HG02623 (cell line): ENCODE results near the gene SPEN.

Experiments used
- ATAC-seq: cut with Tn5 transposase; IDR thresholded peaks from one replicate; pipeline ENCODE4 v1.9.1; 2021; ENCODE audit warnings: moderate library complexity; ENCODE audit not compliant: unreplicated experiment

SPEN gene

GRCh38 chr1:15957221-15958095, 110.0 kb downstream of the SPEN start:
- ATAC-seq: no peak

DNA sequence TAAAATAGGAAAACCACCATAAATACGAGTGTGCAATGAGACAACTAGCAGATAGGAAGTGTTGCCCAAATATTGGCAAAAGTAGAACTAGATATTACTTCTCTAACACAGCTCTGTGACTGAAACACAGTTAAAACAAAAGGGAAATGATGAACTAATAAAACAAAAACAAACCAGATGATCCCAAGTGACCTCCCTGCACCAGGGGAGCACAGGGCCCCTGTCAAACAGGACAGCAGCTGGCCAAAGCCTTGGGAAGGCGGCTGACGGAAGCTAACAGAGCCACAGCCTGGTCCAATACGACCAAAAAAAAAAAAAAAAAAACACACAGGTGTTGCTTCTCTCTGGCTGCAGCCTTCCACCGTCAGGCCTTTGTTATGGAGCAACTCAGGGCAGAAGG, 110.6 kb downstream of the SPEN start:
- ATAC-seq: no peak

- ATAC-seq: no peak
Measured at GRCh38 chr1:15958793-15959192, 111.3 kb downstream of the SPEN start.

GRCh38 chr1:15959424-15959823, 111.9 kb downstream of the SPEN start:
- ATAC-seq: no peak

- ATAC-seq: no peak
Measured at GRCh38 chr1:15959827-15960446, 112.4 kb downstream of the SPEN start.

- ATAC-seq: no peak
Measured at GRCh38 chr1:15960808-15961207, 113.3 kb downstream of the SPEN start.

GRCh38 chr1:15961492-15961891, 114.0 kb downstream of the SPEN start:
- ATAC-seq: no peak

- ATAC-seq: no peak
Measured at GRCh38 chr1:15962176-15962575, 114.7 kb downstream of the SPEN start.

GRCh38 chr1:15962671-15963362, 115.3 kb downstream of the SPEN start:
- ATAC-seq: no peak

- ATAC-seq: no peak
Measured at GRCh38 chr1:15963363-15963967, 116.0 kb downstream of the SPEN start.

GRCh38 chr1:15963968-15964648, 116.6 kb downstream of the SPEN start:
- ATAC-seq: no peak

DNA sequence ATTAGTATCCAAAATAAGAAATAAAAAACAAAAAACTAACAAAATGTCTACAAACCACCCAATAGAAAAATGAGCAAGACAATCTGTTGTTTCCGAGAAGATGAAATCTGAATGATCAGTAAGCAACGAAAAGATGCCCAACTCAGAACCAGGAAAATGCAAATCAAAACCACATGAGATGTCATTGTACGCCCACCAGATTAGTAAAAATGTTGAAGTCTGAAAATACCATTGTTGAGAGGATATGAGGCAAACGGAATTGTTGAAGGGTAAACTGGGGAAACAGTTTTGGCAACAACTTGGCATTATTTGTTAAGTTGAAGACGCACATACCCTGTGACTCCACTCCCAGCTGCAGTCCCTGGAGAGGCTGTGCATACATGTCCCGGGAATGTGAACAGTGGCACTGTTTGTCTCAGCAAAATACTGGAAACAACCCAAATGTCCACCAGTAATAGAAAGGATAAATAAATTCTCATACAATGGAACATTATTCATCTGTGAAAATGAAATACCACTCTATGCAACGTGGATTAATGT, 117.8 kb downstream of the SPEN start:
- ATAC-seq: no peak

GRCh38 chr1:15966081-15966955, 118.8 kb downstream of the SPEN start:
- ATAC-seq: peak; percentile 71

DNA sequence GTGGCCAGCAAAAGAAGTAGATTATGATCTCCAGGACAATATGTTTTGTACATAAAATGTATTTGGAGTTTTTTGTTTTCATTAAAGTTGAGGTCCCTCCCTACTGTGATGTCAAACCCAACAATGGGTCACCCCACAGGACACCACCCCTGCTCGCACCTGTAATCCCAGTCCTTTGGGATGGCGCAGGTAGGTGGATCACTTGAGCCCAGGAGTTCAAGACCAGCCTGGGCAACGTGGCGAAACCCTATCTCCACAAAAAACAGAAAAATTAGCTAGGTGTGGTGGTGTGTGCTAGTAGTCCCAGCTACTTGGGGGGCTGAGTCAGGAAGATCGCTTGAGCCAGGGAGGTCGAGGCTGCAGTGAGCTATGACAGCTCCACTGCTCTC, 119.4 kb downstream of the SPEN start:
- ATAC-seq: no peak

GRCh38 chr1:15968172-15968571, 120.7 kb downstream of the SPEN start:
- ATAC-seq: no peak

DNA sequence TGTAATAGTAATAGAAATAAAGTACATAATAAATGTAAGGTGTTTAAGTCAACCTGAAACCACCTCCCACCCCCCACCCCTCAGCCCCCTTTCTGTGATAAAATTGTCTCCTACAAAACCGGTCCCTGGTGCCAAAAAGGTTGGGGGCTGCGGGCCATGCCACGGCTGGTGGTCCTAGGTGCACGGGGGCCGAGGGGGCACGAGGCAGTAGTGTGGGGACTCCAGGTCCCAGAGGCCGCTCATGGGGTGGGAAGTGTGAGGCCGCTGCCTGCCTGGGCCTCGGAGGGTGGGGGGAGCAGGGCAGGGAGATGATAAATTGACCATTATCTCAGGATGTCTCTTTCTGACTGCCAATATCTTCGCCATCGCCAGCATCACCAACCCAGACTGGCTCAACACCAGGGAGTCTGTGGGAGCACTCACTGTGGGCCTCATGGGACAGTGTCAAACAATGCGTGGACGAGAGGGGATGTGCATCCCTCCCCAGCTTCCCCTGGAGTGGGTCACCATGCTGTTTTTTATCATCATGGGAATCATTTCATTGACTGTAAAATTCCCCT, 121.9 kb downstream of the SPEN start:
- no peak for ATAC-seq

DNA sequence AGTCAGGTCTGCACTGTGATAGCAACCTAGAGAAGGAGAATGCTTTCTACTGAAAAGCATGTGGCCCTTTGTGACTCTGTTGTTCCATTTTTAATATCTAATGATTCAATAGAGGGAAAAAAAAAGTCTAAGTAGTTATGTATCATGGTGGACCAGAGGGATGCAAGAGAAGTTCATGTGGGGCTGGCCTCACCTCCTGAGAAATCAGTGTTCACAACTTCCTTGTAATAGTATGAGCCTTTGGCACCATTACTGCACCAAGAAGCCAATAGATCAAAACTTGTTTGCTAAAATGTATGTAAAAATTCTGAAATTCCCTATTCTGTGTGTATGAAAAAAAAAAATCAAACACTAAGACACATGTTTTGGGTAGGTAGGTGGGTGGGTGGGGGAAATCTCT, 123.4 kb downstream of the SPEN start:
- ATAC-seq: no peak

DNA sequence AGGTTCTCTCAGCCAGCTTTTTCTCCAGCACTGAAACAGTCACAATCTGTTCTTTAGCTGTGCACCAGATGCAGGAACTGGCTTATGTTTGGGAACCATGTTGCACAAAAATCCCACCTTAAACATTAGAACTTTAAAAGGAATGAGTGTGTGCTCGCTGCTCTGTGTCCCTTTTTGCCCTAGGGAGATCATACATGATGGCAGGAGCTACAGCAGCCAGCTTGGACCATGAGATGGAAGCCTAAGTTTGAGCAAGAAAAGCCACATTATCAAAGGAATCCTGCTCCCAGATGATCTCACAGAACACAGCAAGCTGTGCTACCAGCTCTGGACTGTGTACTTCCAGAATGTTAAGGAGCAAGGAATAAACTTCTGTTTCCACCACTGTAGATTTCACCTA, 124.9 kb downstream of the SPEN start:
- no peak for ATAC-seq

DNA sequence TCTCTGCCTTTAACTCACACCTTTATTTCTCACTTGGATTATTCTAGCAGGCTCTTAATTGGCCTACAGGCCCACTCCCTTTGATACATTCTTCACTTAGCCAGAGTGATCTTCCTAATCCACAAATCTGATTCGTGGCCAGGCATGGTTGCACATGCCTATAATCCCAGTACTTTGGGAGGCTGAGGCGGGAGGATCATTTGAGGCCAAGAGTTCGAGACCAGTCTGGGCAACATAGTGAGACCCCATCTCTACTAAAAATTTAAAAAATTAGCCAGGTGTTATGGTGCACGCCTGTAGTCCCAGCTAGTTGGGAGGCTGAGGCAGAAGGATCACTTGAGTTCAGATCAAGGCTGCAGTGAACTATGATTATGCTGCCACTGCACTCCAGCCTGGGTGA, 126.3 kb downstream of the SPEN start:
- ATAC-seq: no peak
